Nephron (organoid): Measurements from ENCODE around the gene SMARCA2.

Experiments used
- H3K27ac Mint-ChIP-seq, 3 experiments: 2 replicates each; pipeline ENCODE4 v1.8.0; 2020; ENCODE audit warnings: mixed read lengths in 3 of 3, mild to moderate bottlenecking in 2 of 3, moderate library complexity in 1 of 3
- H3K27me3 Mint-ChIP-seq: 2 replicates; pipeline ENCODE4 v1.8.0; 2021; ENCODE audit warnings: low read depth, mild to moderate bottlenecking, moderate library complexity, mixed read lengths
- H3K36me3 Mint-ChIP-seq: 2 replicates; pipeline ENCODE4 v1.8.0; 2020; ENCODE audit warnings: low read depth, mixed read lengths
- H3K4me1 Mint-ChIP-seq: 2 replicates; pipeline ENCODE4 v1.8.0; 2020; ENCODE audit warnings: mixed read lengths
- H3K4me3 Mint-ChIP-seq, 3 experiments: 2 replicates each; pipeline ENCODE4 v1.8.0; 2020; ENCODE audit warnings: mild to moderate bottlenecking in 3 of 3, mixed read lengths in 3 of 3, moderate library complexity in 2 of 3
- H3K9me3 Mint-ChIP-seq: 2 replicates; pipeline ENCODE4 v1.8.0; 2020; ENCODE audit warnings: mixed read lengths
- TF ChIP-seq, protein P1 (sequence below), 3 experiments: fragments of 200-600 bp; sonication (generic); IDR thresholded peaks; one replicate each; pipeline ENCODE4 v1.5.0; 2021; ENCODE audit warnings: antibody characterized with exemption in 3 of 3; ENCODE audit not compliant: unreplicated experiment in 3 of 3

The SMARCA2 gene

GRCh38 chr9:2016408-2017330 lies 1.5 kb downstream of the SMARCA2 start:
- Mint-ChIP-seq H3K27me3 (peaks cover 17% of the 10 kb centered on the region), H3K36me3 (no peaks in the 10 kb centered on the region), H3K4me3 (peak overlapping the region; percentile 96 to 100 (median 99)), H3K9me3 (no peaks in the 10 kb centered on the region), H3K4me1 (peaks cover 37% of the 10 kb centered on the region), H3K27ac (peak overlapping the region; percentile 95 to 97 (median 97))
- TF ChIP-seq, protein P1, sequence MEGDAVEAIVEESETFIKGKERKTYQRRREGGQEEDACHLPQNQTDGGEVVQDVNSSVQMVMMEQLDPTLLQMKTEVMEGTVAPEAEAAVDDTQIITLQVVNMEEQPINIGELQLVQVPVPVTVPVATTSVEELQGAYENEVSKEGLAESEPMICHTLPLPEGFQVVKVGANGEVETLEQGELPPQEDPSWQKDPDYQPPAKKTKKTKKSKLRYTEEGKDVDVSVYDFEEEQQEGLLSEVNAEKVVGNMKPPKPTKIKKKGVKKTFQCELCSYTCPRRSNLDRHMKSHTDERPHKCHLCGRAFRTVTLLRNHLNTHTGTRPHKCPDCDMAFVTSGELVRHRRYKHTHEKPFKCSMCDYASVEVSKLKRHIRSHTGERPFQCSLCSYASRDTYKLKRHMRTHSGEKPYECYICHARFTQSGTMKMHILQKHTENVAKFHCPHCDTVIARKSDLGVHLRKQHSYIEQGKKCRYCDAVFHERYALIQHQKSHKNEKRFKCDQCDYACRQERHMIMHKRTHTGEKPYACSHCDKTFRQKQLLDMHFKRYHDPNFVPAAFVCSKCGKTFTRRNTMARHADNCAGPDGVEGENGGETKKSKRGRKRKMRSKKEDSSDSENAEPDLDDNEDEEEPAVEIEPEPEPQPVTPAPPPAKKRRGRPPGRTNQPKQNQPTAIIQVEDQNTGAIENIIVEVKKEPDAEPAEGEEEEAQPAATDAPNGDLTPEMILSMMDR (IDR thresholded peaks at IDR 0.05; ENCODE audit: unreplicated experiment in 3 of 3): no peak

GRCh38 chr9:2017331-2018161 lies 2.4 kb downstream of the SMARCA2 start:
- TF ChIP-seq, protein P1 (IDR thresholded peaks at IDR 0.05; ENCODE audit: unreplicated experiment in 3 of 3): no peak
- peak overlapping the region; percentile 95 to 100 (median 96) for H3K4me3 Mint-ChIP-seq
- peaks cover 10% of the 10 kb centered on the region for H3K27me3 Mint-ChIP-seq
- H3K36me3 Mint-ChIP-seq: no peaks in the 10 kb centered on the region
- H3K4me1 Mint-ChIP-seq: peaks cover 46% of the 10 kb centered on the region
- no peaks in the 10 kb centered on the region for H3K9me3 Mint-ChIP-seq
- H3K27ac Mint-ChIP-seq: peak overlapping the region; percentile 95 to 97 (median 97)

DNA sequence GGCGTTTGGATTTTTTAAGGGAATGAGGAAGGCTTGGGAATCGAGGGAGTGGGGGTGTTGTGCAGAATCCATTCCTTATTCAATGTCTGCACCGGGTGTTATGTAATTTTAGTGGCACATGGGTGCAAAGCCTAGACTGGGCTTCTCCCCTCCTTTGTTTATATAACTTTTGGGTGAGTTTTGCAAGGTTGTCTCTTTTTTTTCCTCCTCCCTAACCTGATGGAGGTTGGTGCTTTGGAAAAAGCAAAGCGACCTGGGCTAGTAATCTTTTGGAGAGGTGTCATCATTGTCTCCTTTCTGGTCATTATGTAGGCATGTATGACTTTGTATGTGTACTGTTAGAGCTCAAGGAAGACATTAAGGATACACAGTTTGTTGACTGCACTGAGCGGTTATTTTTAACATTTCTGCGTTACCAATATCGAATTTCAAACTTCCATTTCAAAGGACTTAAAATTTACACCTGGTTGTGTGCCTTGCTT lies 3.1 kb downstream of the SMARCA2 start:
- Mint-ChIP-seq H3K4me3 (peak overlapping the region; percentile 95 to 100 (median 96)), H3K4me1 (peaks cover 52% of the 10 kb centered on the region), H3K27me3 (peaks cover 4% of the 10 kb centered on the region), H3K27ac (peak overlapping the region; percentile 95 to 97 (median 97)), H3K9me3 (no peaks in the 10 kb centered on the region), H3K36me3 (no peaks in the 10 kb centered on the region)
- TF ChIP-seq, protein P1 (IDR thresholded peaks at IDR 0.05; ENCODE audit: unreplicated experiment in 3 of 3): no peak

DNA sequence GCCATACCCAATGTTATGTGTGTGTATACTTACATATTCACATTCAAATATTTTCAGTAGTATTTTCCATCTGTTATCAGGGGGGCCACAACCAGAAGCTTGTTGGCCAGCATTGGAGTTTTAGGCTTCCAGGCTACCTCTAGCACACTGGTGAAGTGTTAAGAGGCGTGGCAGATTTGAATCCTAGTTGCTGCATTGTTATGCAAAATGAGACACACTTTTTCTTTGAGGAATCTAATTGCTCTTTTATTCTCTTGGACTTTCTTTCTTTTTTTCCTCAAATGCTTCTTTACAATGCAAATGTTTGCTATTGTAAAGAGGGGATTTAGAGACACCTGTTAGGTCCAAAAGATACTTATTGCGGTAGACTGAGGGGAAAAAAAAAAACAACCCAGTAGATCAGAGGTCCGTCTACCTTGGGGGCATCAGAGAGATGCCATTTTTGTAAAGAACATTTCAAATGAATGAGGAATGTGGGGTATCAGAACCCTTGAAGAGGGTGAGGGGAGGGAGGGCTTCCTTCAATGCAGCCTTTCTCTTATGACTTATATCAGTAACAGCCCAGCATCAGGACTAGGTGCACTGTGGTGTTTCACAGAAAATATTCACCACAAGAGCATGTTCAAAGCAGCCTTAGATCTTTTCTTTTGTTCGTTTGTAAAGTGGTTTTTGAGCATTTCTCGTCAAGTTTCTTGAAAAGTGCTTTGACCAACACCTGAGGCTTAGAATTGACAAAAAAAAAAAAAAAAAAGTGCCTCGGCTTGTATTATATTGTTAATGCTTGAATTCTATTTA lies 3.8 kb downstream of the SMARCA2 start:
- H3K4me1 Mint-ChIP-seq: peaks cover 54% of the 10 kb centered on the region
- peaks cover 4% of the 10 kb centered on the region for H3K27me3 Mint-ChIP-seq
- no peaks in the 10 kb centered on the region for H3K36me3 Mint-ChIP-seq
- no peaks in the 10 kb centered on the region for H3K9me3 Mint-ChIP-seq
- peak overlapping the region; percentile 95 to 100 (median 96) for H3K4me3 Mint-ChIP-seq
- peak overlapping the region in 2 of 3 experiments; percentile 95 to 97 for H3K27ac Mint-ChIP-seq
- TF ChIP-seq, protein P1 (IDR thresholded peaks at IDR 0.05; ENCODE audit: unreplicated experiment in 3 of 3): no peak

- peaks cover 59% of the 10 kb centered on the region for H3K4me1 Mint-ChIP-seq
- no peaks in the 10 kb centered on the region for H3K9me3 Mint-ChIP-seq
- TF ChIP-seq, protein P1 (IDR thresholded peaks at IDR 0.05; ENCODE audit: unreplicated experiment in 3 of 3): no peak
- H3K36me3 Mint-ChIP-seq: no peaks in the 10 kb centered on the region
- H3K27ac Mint-ChIP-seq: peak overlapping the region in 1 of 3 experiments; percentile 95
- peaks cover 4% of the 10 kb centered on the region for H3K27me3 Mint-ChIP-seq
- H3K4me3 Mint-ChIP-seq: peak overlapping the region; percentile 55 to 100 (median 74)
Observed at GRCh38 chr9:2019723-2020122, 4.6 kb downstream of the SMARCA2 start.
